GM23338 (cell line): ENCODE data around the gene HSPA12B. TPM values are rescaled to one million over a fixed set of nuclear protein-coding genes. Genes with fewer than 3 reads are reported as not detected.

ENCODE experiments used
- ATAC-seq: fragments of 200-7000 bp; cut with Tn5 transposase; 3 replicates; pipeline ENCODE4 v1.9.1; 2020
- DNase-seq: peaks from one replicate; pipeline ENCODE4 v3.0.0-alpha.2; 2015; ENCODE audit warnings: low spot score
- H2AFZ ChIP-seq: fragments of 200-600 bp; sonication (generic); 2 replicates; pipeline ENCODE4 v1.8.0; 2016; ENCODE audit warnings: antibody characterized with exemption, mild to moderate bottlenecking, moderate library complexity
- H3F3A ChIP-seq: fragments of 200-600 bp; sonication (generic); replicated peaks from 2 replicates; pipeline ENCODE4 v1.8.0; 2017; ENCODE audit warnings: antibody characterized with exemption, mixed run types, low read depth
- H3K27ac ChIP-seq: fragments of 200-600 bp; sonication (generic); 2 replicates; pipeline ENCODE4 v1.6.1; 2016; ENCODE audit warnings: low read depth
- H3K27me3 ChIP-seq: fragments of 200-600 bp; sonication (generic); 2 replicates; pipeline ENCODE4 v1.8.0; 2016; ENCODE audit warnings: mild to moderate bottlenecking, mixed run types, moderate library complexity; ENCODE audit not compliant: insufficient read depth
- H3K36me3 ChIP-seq: fragments of 200-600 bp; sonication (generic); 2 replicates; pipeline ENCODE4 v1.8.0; 2016; ENCODE audit warnings: mild to moderate bottlenecking; ENCODE audit not compliant: insufficient read depth
- H3K4me1 ChIP-seq: fragments of 200-600 bp; sonication (generic); 2 replicates; pipeline ENCODE4 v1.8.0; 2016; ENCODE audit warnings: mild to moderate bottlenecking, moderate library complexity; ENCODE audit not compliant: insufficient read depth
- H3K4me2 ChIP-seq: fragments of 200-600 bp; sonication (generic); 2 replicates; pipeline ENCODE4 v1.7.1; 2017; ENCODE audit warnings: mixed run types
- H3K4me3 ChIP-seq: fragments of 200-600 bp; sonication (generic); 2 replicates; pipeline ENCODE4 v1.6.1; 2016; ENCODE audit warnings: mixed run types
- H3K79me2 ChIP-seq: fragments of 200-600 bp; sonication (generic); replicated peaks from 2 replicates; pipeline ENCODE4 v1.8.0; 2017; ENCODE audit warnings: mild to moderate bottlenecking; ENCODE audit not compliant: insufficient read depth
- H3K9me2 ChIP-seq: fragments of 200-600 bp; sonication (generic); 2 replicates; pipeline ENCODE4 v1.8.0; 2017; ENCODE audit not compliant: insufficient read depth
- H4K20me1 ChIP-seq: fragments of 200-600 bp; sonication (generic); replicated peaks from 2 replicates; pipeline ENCODE4 v1.8.0; 2017; ENCODE audit warnings: mild to moderate bottlenecking; ENCODE audit not compliant: insufficient read depth
- H3K27ac Mint-ChIP-seq: 2 replicates; pipeline ENCODE4 v1.8.0; 2020; ENCODE audit warnings: inconsistent platforms, mild to moderate bottlenecking, moderate library complexity, mixed read lengths
- H3K27me3 Mint-ChIP-seq: 3 replicates; pipeline ENCODE4 v1.8.0; 2022; ENCODE audit warnings: low read depth, mild to moderate bottlenecking, moderate library complexity, mixed read lengths, inconsistent platforms; ENCODE audit not compliant: insufficient read depth, poor library complexity
- H3K36me3 Mint-ChIP-seq: 3 replicates; pipeline ENCODE4 v1.8.0; 2021; ENCODE audit warnings: low read depth, mild to moderate bottlenecking, inconsistent platforms, moderate library complexity, mixed read lengths
- H3K4me1 Mint-ChIP-seq: 3 replicates; pipeline ENCODE4 v1.8.0; 2020; ENCODE audit warnings: mild to moderate bottlenecking, inconsistent platforms, mixed read lengths
- H3K4me3 Mint-ChIP-seq: 3 replicates; pipeline ENCODE4 v1.8.0; 2021; ENCODE audit warnings: moderate library complexity, mild to moderate bottlenecking, inconsistent platforms, mixed read lengths
- H3K9me3 Mint-ChIP-seq: 3 replicates; pipeline ENCODE4 v1.8.0; 2020; ENCODE audit warnings: moderate library complexity, mild to moderate bottlenecking, inconsistent platforms, mixed read lengths
- CREB1 ChIP-seq: fragments of 250-450 bp; sonication (Bioruptor Pico); IDR thresholded peaks from 2 replicates; pipeline ENCODE4 v1.5.0; 2020; ENCODE audit warnings: low read depth, mild to moderate bottlenecking, moderate library complexity
- CTCF ChIP-seq, 2 experiments: fragments of 200-600 bp in 1 of 2; sonication (generic) in 1 of 2; conservative IDR thresholded peaks; 2 replicates each; pipeline versions ENCODE4 v1.5.1 to v1.6.1; 2016 to 2017; ENCODE audit warnings: antibody characterized with exemption in 2 of 2, low read depth in 2 of 2, mild to moderate bottlenecking in 2 of 2, moderate library complexity in 1 of 2
- ETS1 ChIP-seq: IDR thresholded peaks from 2 replicates; pipeline ENCODE4 v1.6.1; 2016; ENCODE audit warnings: antibody characterized with exemption
- EZH2 ChIP-seq: fragments of 200-600 bp; sonication (generic); IDR thresholded peaks from one replicate; pipeline ENCODE4 v1.8.0; 2017; ENCODE audit warnings: antibody characterized with exemption, mild to moderate bottlenecking, low read depth; ENCODE audit not compliant: unreplicated experiment
- EZH2phosphoT487 ChIP-seq: fragments of 200-600 bp; sonication (generic); IDR thresholded peaks from one replicate; pipeline ENCODE4 v1.8.1; 2018; ENCODE audit warnings: antibody characterized with exemption; ENCODE audit not compliant: unreplicated experiment
- JUNB ChIP-seq: IDR thresholded peaks from one replicate; pipeline ENCODE4 v1.6.1; 2016; ENCODE audit warnings: antibody characterized with exemption; ENCODE audit not compliant: unreplicated experiment
- NANOG ChIP-seq: IDR thresholded peaks from 2 replicates; pipeline ENCODE4 v1.6.1; 2016; ENCODE audit warnings: antibody characterized with exemption, borderline replicate concordance
- POLR2AphosphoS5 ChIP-seq: IDR thresholded peaks from 2 replicates; pipeline ENCODE4 v1.6.1; 2016; ENCODE audit warnings: antibody characterized with exemption, low read depth
- REST ChIP-seq: IDR thresholded peaks from one replicate; pipeline ENCODE4 v1.6.1; 2018; ENCODE audit warnings: antibody characterized with exemption; ENCODE audit not compliant: unreplicated experiment
- STAT1 ChIP-seq: IDR thresholded peaks from one replicate; pipeline ENCODE4 v1.6.1; 2016; ENCODE audit warnings: antibody characterized with exemption; ENCODE audit not compliant: unreplicated experiment
- ZNF114 ChIP-seq: fragments of 250-450 bp; sonication (Bioruptor Pico); IDR thresholded peaks from 2 replicates; pipeline ENCODE4 v1.5.0; 2020; ENCODE audit warnings: mild to moderate bottlenecking, moderate library complexity
- ZNF331 ChIP-seq: fragments of 250-450 bp; sonication (Bioruptor Pico); IDR thresholded peaks from 2 replicates; pipeline ENCODE4 v1.5.0; 2020; ENCODE audit warnings: low read depth, mild to moderate bottlenecking, moderate library complexity
- ZNF462 ChIP-seq: fragments of 250-450 bp; sonication (Bioruptor Pico); IDR thresholded peaks from 2 replicates; pipeline ENCODE4 v1.5.0; 2020; ENCODE audit warnings: mild to moderate bottlenecking, moderate library complexity
- polyA plus RNA-seq: library from polyadenylated mRNA; unstranded; fragments of >200 nt; fragmentation: Nextera tagmentation; extraction: Ambion mirVana; gene quantifications from 2 replicates; pipeline ENCODE4 v1.2.1, GENCODE V29; 2016
- total RNA-seq: library from RNA; depleted of rRNA; stranded (reverse); fragments of >200 nt; shearing (Covaris generic); gene quantifications from 2 replicates; pipeline ENCODE4 v1.2.3, GENCODE V29; 2014

Gene HSPA12B
- total and polyA plus RNA-seq, 2 experiments from 2014 or later = 2.8 to 6.5 TPM

GRCh38 chr20:3759884-3760283, 27.4 kb downstream of the HSPA12B start:
- Histone ChIP-seq H4K20me1 (peaks cover 18% of the 10 kb centered on the region), H3F3A (no peaks in the 10 kb centered on the region), H2AFZ (no peak overlapping the region), H3K27me3 (no peaks in the 10 kb centered on the region), H3K4me3 (no peak overlapping the region), H3K9me2 (no peaks in the 10 kb centered on the region), H3K27ac (no peak overlapping the region), H3K4me1 (peaks cover 10% of the 10 kb centered on the region), H3K4me2 (no peak overlapping the region), H3K36me3 (peaks cover 7% of the 10 kb centered on the region), H3K79me2 (peaks cover 12% of the 10 kb centered on the region; the same call in 1 of the 2 replicates)
- Mint-ChIP-seq H3K9me3 (no peaks in the 10 kb centered on the region), H3K27me3 (peaks cover 13% of the 10 kb centered on the region), H3K4me3 (no peak overlapping the region), H3K4me1 (no peaks in the 10 kb centered on the region), H3K36me3 (peaks cover 22% of the 10 kb centered on the region), H3K27ac (no peak overlapping the region)
- TF ChIP-seq REST (no peak), ZNF114 (CRISPR knock-in tag) (no peak), ETS1 (no peak), EZH2phosphoT487 (no peak), POLR2AphosphoS5 (no peak), CTCF (conservative IDR thresholded peaks at IDR 0.05; ENCODE audit: low read depth in 2 of 2) (no peak), ZNF331 (no peak), JUNB (no peak), ZNF462 (no peak), NANOG (no peak), CREB1 (no peak), STAT1 (no peak), EZH2 (no peak)
- DNase-seq (no peak), ATAC-seq (no peak)
